Gastroesophageal sphincter (tissue), 4 donors: ENCODE results near the gene RPL36. TPM values are rescaled to one million over a fixed set of nuclear protein-coding genes. Genes with fewer than 3 reads are reported as not detected.

ENCODE experiments used
- ATAC-seq: fragments of 150-250 bp; one replicate; pipeline ENCODE4 v1.9.1; 2016; ENCODE audit warnings: mild to moderate bottlenecking, moderate library complexity
- H3K27ac ChIP-seq, 4 donors: fragments of 200-600 bp; sonication (generic) in 3 of 4; 1 replicate in 3 of 4; 2 replicates in 1 of 4; pipeline ENCODE4 v1.5.1; 2016 to 2019
- H3K27me3 ChIP-seq: fragments of 200-600 bp; sonication (generic); one replicate; pipeline ENCODE4 v1.5.1; 2019
- H3K36me3 ChIP-seq, 2 donors: fragments of 200-600 bp; sonication (generic); one replicate each; pipeline ENCODE4 v1.5.1; 2019; ENCODE audit warnings: control low read depth in 1 of 2
- H3K4me1 ChIP-seq, 3 donors: fragments of 200-600 bp; sonication (generic); 1 replicate in 2 of 3; 2 replicates in 1 of 3; pipeline ENCODE4 v1.5.1; 2016 to 2019; ENCODE audit warnings: control low read depth in 2 of 3
- H3K4me3 ChIP-seq, 2 donors: fragments of 200-600 bp; sonication (generic); one replicate each; pipeline ENCODE4 v1.5.1; 2019; ENCODE audit warnings: mild to moderate bottlenecking in 1 of 2, moderate library complexity in 1 of 2
- H3K9me3 ChIP-seq, 3 donors: fragments of 200-600 bp; sonication (generic); one replicate each; pipeline ENCODE4 v1.5.1; 2017 to 2019; ENCODE audit warnings: control low read depth in 2 of 3
- EP300 ChIP-seq: sonication (generic); formaldehyde crosslinking; IDR thresholded peaks from one replicate; pipeline ENCODE4 v1.6.1; 2017; ENCODE audit warnings: antibody characterized with exemption, mild to moderate bottlenecking
- POLR2A ChIP-seq, 2 donors: fragments of 450-650 bp; IDR thresholded peaks; one replicate each; pipeline ENCODE4 v1.6.1; 2017; ENCODE audit warnings: antibody characterized with exemption in 2 of 2, mild to moderate bottlenecking in 2 of 2, moderate library complexity in 1 of 2
- POLR2AphosphoS5 ChIP-seq: sonication (generic); formaldehyde crosslinking; IDR thresholded peaks from one replicate; pipeline ENCODE4 v1.6.1; 2017; ENCODE audit warnings: antibody characterized with exemption
- WGBS, 2 donors: methylation state at CpG; one replicate each; pipeline ENCODE4 v1.1.5; 2018; ENCODE audit warnings: low coverage in 1 of 2; 5-methylcytosine and 5-hydroxymethylcytosine counted together
- total RNA-seq, 4 donors: library from RNA; depleted of rRNA; stranded (reverse); fragments of >200 nt; gene quantifications; one replicate each; pipeline ENCODE4 v1.1.0, GENCODE V29; 2016
- TF ChIP-seq, protein P1 (sequence below), 4 experiments: fragments of 200-600 bp in 2 of 4; fragments of 450-650 bp in 2 of 4; sonication (generic) in 1 of 4; IDR thresholded peaks; one replicate each; pipeline ENCODE4 v1.5.1; 2017 to 2019; ENCODE audit warnings: antibody characterized with exemption in 4 of 4, mild to moderate bottlenecking in 2 of 4, moderate library complexity in 2 of 4

RPL36 gene
- total RNA-seq, 4 donors from 2014 or later, result 393 to 1,204 (median 723) TPM

DNA sequence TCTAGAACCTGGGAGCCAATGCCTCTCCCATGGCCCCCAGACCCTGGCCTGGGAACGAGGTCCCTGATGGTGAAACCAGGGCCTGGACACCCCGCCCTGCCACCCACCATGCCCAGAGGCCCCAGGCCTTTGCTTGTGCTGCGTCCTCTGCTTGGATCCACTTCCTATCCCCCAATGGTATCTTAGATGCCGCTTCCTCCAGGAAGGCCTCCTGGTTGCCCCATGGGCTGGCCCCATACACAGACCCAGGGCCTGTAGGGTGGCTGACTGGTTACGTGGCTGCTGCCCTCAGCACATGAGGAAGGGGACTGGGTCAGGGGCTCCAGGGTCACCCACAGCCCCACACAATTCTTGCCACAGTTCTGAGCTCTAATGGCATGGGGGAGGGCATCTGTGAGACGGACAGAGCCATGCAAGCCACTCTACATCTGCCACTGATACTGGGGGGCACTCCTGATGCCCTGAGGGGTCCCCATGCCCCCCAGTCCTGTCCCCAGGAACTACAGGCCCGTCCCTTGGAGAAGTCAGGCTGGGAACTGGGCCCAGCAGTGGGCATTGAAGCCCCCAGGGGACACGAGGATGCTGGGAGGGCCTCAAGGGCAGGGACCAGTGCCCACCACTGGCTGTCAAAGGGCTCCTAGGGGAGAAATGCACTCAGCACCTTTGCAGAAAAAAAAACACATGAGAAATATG is 5.0 kb downstream of the RPL36 start:
- no peak overlapping the region for H3K27ac ChIP-seq
- H3K4me3 ChIP-seq, result no peak overlapping the region
- H3K36me3 ChIP-seq, result peaks cover 0 to 88% of the 10 kb centered on the region in 2 donors
- TF ChIP-seq EP300 (no peak), POLR2AphosphoS5 (no peak), POLR2A (IDR thresholded peaks at IDR 0.05) (no peak)
- TF ChIP-seq, protein P1, sequence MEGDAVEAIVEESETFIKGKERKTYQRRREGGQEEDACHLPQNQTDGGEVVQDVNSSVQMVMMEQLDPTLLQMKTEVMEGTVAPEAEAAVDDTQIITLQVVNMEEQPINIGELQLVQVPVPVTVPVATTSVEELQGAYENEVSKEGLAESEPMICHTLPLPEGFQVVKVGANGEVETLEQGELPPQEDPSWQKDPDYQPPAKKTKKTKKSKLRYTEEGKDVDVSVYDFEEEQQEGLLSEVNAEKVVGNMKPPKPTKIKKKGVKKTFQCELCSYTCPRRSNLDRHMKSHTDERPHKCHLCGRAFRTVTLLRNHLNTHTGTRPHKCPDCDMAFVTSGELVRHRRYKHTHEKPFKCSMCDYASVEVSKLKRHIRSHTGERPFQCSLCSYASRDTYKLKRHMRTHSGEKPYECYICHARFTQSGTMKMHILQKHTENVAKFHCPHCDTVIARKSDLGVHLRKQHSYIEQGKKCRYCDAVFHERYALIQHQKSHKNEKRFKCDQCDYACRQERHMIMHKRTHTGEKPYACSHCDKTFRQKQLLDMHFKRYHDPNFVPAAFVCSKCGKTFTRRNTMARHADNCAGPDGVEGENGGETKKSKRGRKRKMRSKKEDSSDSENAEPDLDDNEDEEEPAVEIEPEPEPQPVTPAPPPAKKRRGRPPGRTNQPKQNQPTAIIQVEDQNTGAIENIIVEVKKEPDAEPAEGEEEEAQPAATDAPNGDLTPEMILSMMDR (IDR thresholded peaks at IDR 0.05), result no peak
- 100% methylated on average over 1 to 3 of the region's 8 CpGs for WGBS, 2 donors
- no peak for ATAC-seq
- H3K27me3 ChIP-seq, result no peaks in the 10 kb centered on the region
- H3K4me1 ChIP-seq, result peaks cover 0 to 37% (median 11%) of the 10 kb centered on the region in 3 donors
- no peaks in the 10 kb centered on the region for H3K9me3 ChIP-seq

GRCh38 chr19:5695649-5696195 is 5.6 kb downstream of the RPL36 start:
- Histone ChIP-seq H3K36me3 (peaks cover 0 to 94% of the 10 kb centered on the region in 2 donors), H3K4me1 (peaks cover 0 to 36% (median 11%) of the 10 kb centered on the region in 3 donors), H3K27me3 (no peaks in the 10 kb centered on the region), H3K27ac (no peak overlapping the region), H3K4me3 (no peak overlapping the region), H3K9me3 (no peaks in the 10 kb centered on the region)
- TF ChIP-seq EP300 (no peak), POLR2AphosphoS5 (no peak), POLR2A (IDR thresholded peaks at IDR 0.05) (no peak)
- TF ChIP-seq, protein P1 (IDR thresholded peaks at IDR 0.05), result no peak
- no CpG with 5 or more reads among the region's 28 CpGs for WGBS, 2 donors
- no peak for ATAC-seq

- Histone ChIP-seq H3K4me1 (peaks cover 0 to 29% (median 10%) of the 10 kb centered on the region in 3 donors), H3K27ac (no peak overlapping the region), H3K27me3 (no peaks in the 10 kb centered on the region), H3K36me3 (peaks cover 0 to 100% of the 10 kb centered on the region in 2 donors), H3K9me3 (no peaks in the 10 kb centered on the region), H3K4me3 (no peak overlapping the region)
- TF ChIP-seq POLR2AphosphoS5 (no peak), EP300 (no peak), POLR2A (IDR thresholded peaks at IDR 0.05) (no peak)
- no CpG with 5 or more reads among the region's 42 CpGs for WGBS, 2 donors
- no peak for ATAC-seq
Measured at GRCh38 chr19:5696196-5697021, 6.3 kb downstream of the RPL36 start.

GRCh38 chr19:5697022-5697889 is 7.2 kb downstream of the RPL36 start:
- peaks cover 0 to 21% (median 2%) of the 10 kb centered on the region in 3 donors for H3K4me1 ChIP-seq
- H3K27ac ChIP-seq, result peak overlapping the region in 1 of 4 donors; percentile 31
- H3K9me3 ChIP-seq, result no peaks in the 10 kb centered on the region
- H3K36me3 ChIP-seq, result peaks cover 0 to 99% of the 10 kb centered on the region in 2 donors
- no peak overlapping the region for H3K4me3 ChIP-seq
- no peak for ATAC-seq
- no peaks in the 10 kb centered on the region for H3K27me3 ChIP-seq
- TF ChIP-seq POLR2AphosphoS5 (no peak), EP300 (no peak), POLR2A (IDR thresholded peaks at IDR 0.05) (no peak)
- TF ChIP-seq, protein P1 (IDR thresholded peaks at IDR 0.05), result no peak
- 40 to 48% methylated on average over 8 to 9 of the region's 25 CpGs for WGBS, 2 donors
